Measurements from ENCODE around the gene SIPA1L3.
"Not testable (repeated sequence)": the region's sequence is repeated elsewhere in the genome, so short reads cannot be mapped to it uniquely, and the experiment has no call there.

Gene SIPA1L3

DNA sequence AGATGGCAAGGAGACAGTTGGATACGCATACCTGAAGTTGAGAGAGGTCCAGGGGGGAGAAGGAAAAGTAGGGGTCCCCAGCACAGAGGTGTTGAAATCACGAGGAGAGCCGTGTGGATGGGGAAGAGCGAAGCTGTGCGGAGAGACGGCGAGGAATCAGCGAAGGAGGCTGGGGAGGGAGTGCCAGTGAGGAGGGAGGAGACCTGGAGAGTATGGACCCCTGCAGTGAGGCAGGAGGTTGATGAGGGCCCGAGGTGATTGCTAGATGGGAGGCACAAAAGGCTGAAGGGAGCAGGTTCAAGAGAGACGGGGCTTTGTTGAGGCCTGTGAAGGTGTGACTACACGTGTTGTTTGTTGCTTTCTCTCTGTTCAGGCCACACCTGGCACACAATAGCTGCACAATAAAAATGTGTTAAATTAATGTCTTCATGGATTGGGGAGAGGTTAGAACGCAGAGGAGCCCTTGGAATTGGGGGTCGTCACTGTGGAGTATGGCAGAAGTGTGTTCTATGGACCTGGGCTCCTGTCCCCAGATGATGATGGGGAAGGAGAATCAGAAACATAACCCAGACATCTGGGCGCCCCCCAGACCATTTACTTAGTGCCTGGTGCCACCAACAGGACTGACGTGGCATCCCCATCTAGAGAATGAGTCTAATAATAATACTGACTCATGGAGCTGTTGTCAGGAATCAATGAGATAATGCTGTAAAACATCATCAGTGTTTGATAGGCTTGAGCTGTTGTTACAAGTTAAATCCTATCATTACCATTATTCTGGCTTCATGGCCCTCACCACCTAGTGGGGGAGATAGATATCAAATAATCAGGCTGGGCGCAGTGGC, 137.5 kb downstream of the SIPA1L3 start:
- no peak for FAIRE-seq

GRCh38 chr19:38045554-38046253, 138.7 kb downstream of the SIPA1L3 start:
- FAIRE-seq = no peak

GRCh38 chr19:38046254-38047048, 139.4 kb downstream of the SIPA1L3 start:
- no peak for FAIRE-seq

DNA sequence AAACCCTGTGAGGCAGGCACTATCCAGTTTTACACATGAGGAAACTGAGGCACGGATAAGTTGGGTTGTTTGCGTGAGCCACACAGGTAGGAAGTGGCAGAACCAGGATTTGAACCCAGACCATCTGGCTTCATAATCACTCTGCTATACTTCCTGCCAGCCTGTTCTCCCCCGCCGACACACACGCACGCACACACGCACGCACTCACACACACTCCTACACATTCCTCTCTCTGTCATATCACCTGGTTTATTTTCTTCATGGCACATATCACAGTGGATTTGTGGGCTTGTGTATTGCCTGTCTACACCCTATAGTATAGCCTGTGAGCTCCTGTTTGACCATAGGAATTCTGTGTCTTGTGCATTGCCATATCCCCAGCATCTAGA, 140.0 kb downstream of the SIPA1L3 start:
- FAIRE-seq = no peak

DNA sequence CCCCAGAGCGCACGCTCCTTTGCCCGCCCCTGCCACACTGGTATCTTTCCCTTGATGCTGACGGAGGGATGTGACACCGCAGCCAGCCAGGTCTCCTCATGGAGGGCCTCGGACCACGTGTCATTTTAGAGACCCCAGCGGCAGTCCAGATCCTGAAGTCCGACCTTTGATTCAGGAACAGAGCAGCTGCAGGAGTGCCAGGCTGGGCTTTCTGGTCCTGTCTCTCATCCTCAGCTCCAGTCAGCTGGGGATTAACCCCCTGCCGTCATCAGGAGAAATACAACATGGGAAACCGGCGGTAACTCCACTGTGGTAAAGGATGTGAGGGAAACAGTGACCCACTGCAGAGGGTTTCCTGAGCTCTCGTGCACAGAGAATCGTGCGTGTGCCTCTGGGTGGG, 140.6 kb downstream of the SIPA1L3 start:
- FAIRE-seq = no peak

GRCh38 chr19:38049105-38049649, 142.2 kb downstream of the SIPA1L3 start:
- FAIRE-seq = no peak

- FAIRE-seq = no peak
Observed at GRCh38 chr19:38055010-38055409, 148.0 kb downstream of the SIPA1L3 start.

DNA sequence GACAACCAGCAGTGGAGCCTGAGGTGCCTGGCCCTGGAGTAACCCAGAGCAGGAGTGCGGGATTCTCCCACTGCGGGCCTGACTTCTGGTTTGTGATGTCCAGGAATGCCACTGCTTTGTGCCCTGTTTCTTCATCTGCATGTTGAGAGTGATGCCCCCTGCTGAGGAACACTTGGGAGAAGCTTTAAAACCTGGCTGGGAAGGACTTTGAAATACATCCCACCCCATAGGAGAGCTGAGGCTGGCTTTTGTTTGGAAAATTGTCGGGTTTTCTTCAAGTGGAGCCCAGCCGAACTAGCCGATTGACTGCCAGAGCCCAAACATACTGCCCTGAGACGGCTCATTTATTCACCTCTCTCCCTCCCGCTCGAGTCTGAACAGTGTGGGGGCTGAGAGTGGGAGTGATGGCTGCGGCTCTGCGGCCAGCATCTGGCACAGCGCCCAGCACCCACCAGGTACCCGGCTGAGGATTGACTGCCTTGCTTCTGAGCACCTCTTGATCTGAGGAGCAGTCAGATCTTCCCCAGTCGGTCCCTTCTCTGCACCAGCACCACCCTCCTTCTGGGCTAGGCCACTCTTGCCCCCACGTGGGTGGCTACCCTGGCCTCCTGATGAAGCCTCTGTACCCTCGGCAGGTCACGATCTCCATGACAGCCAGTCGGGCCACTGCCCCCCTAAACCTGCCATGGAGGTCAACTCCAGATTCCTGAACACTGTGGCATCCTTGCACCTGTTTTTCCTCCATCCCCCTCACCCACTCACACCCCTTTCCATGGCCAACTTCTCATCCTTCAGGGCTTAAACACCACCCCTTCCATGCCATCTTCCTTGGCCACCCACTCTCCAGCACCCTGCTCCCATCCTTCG, 148.9 kb downstream of the SIPA1L3 start:
- no peak for FAIRE-seq

- FAIRE-seq = no peak
Observed at GRCh38 chr19:38056646-38057045, 149.6 kb downstream of the SIPA1L3 start.

DNA sequence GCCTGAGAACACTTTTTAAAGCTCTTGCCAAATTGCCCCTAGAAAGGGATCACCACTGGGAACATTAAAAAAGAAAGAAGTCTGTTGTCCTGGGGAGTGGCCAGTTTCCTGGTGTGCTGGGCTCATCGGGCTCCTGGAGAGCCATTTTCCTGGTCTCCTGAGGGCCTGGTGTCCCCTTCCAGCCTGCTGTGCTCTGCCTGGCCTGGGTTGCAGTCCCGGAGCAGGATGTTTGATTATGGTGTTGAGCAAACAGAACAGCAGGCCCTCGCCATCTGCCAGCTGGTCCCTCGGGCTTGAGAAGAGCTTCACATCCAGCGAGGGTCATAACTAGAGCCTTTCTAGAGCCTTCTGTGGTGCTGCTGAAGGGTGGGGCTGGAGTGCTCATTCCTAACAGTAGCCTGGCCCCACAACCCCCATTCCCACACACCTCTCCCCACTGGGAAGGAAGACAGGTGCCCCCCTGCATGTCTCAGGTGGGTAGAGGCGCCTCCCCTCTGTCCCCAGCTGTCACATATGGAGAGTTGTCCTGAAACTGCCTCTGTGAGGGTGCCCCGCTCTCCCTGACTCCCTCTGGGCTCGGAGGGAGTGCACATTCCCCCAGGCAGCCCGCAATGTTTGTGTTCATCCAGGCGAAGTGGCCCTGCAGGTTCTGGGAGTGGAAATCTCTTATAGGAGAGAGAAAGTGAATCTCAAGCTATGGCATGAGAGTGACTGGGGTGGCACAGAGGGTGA, 151.1 kb downstream of the SIPA1L3 start:
- FAIRE-seq = no peak

- no peak for FAIRE-seq
Observed at GRCh38 chr19:38059897-38060296, 152.9 kb downstream of the SIPA1L3 start.

- FAIRE-seq = no peak
Observed at GRCh38 chr19:38060331-38060730, 153.3 kb downstream of the SIPA1L3 start.

- FAIRE-seq = no peak
Observed at GRCh38 chr19:38061294-38061693, 154.3 kb downstream of the SIPA1L3 start.

- no peak for FAIRE-seq
Observed at GRCh38 chr19:38062959-38063761, 156.2 kb downstream of the SIPA1L3 start.

- FAIRE-seq = no peak
Observed at GRCh38 chr19:38063928-38064327, 156.9 kb downstream of the SIPA1L3 start.

- no peak for FAIRE-seq
Observed at GRCh38 chr19:38064661-38065425, 157.8 kb downstream of the SIPA1L3 start.

DNA sequence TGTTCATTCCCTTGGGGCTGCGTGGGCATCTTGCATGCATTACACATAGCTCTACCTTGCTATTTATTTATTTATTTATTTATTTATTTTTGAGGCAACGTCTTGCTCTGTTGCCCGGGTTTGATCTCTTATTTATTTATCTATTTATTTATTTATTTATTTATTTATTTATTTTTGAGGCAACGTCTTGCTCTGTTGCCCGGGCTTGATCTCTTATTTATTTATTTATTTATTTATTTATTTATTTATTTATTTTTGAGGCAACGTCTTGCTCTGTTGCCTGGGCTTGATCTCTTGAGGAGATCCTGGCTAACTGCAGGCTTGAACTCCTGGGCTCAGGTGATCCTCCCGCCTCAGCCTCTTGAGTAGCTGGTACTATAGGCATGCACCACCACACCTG, 158.8 kb downstream of the SIPA1L3 start:
- FAIRE-seq = not testable (repeated sequence)

GRCh38 chr19:38068826-38069225, 161.8 kb downstream of the SIPA1L3 start:
- no peak for FAIRE-seq

GRCh38 chr19:38070573-38070972, 163.6 kb downstream of the SIPA1L3 start:
- no peak for FAIRE-seq

- FAIRE-seq = not testable (repeated sequence)
Observed at GRCh38 chr19:38071054-38071453, 164.0 kb downstream of the SIPA1L3 start.
